Measurements from ENCODE around the gene SKAP2. TPM values are rescaled to one million over a fixed set of nuclear protein-coding genes. Genes with fewer than 3 reads are reported as not detected.
A peak's percentile ranks its signal among the peaks of the same experiment; 100 is the strongest.

Gene SKAP2
- total RNA-seq, 1 donor from 2014 or later = 50.8 TPM

GRCh38 chr7:26760501-26760900, 103.9 kb downstream of the SKAP2 start:
- H3K27me3 Mint-ChIP-seq (ENCODE audit: low read depth) = no peaks in the 10 kb centered on the region
- H3K9me3 Mint-ChIP-seq = peaks cover 17% of the 10 kb centered on the region
- DNase-seq (ENCODE audit: low spot score in 2 of 2, unreplicated experiment in 2 of 2) = no peak
- TF ChIP-seq CTCF (IDR thresholded peaks at IDR 0.05; ENCODE audit: unreplicated experiment) = no peak
- peaks cover 9% of the 10 kb centered on the region for H3K4me1 Mint-ChIP-seq
- peak overlapping the region; percentile 1 for H3K27ac Mint-ChIP-seq
- no peak overlapping the region for H3K4me3 Mint-ChIP-seq
- peaks cover 18% of the 10 kb centered on the region for H3K36me3 Mint-ChIP-seq

GRCh38 chr7:26759108-26759507, 105.3 kb downstream of the SKAP2 start:
- Mint-ChIP-seq H3K36me3 (peaks cover 16% of the 10 kb centered on the region), H3K4me1 (peaks cover 10% of the 10 kb centered on the region), H3K27ac (no peak overlapping the region), H3K4me3 (no peak overlapping the region), H3K27me3 (ENCODE audit: low read depth) (no peaks in the 10 kb centered on the region), H3K9me3 (peaks cover 13% of the 10 kb centered on the region)
- TF ChIP-seq CTCF (IDR thresholded peaks at IDR 0.05; ENCODE audit: unreplicated experiment) = no peak
- no peak for DNase-seq (ENCODE audit: low spot score in 2 of 2, unreplicated experiment in 2 of 2)

DNA sequence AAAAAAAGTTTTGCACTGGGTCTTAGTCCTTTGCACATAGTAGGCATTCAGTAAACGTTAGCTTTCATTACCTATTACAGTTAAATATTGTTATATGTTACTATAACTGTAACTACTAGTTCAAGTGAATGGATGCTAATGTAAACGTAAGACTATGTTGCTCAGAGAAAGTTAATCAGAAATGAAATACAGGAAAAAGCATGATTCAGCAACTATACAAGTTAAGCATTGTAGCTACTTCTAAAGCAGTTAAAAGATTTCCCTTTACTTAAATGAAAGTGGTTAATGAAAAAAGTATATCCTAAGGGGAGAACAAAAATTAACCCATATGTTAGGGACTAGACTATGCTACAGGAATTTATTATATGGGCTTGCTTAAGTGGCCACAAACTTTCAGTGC, 121.2 kb downstream of the SKAP2 start:
- no peak for TF ChIP-seq CTCF (IDR thresholded peaks at IDR 0.05; ENCODE audit: unreplicated experiment)
- Mint-ChIP-seq H3K4me3 (no peak overlapping the region), H3K36me3 (peaks cover 7% of the 10 kb centered on the region), H3K9me3 (no peaks in the 10 kb centered on the region), H3K4me1 (peaks cover 12% of the 10 kb centered on the region), H3K27me3 (ENCODE audit: low read depth) (no peaks in the 10 kb centered on the region), H3K27ac (no peak overlapping the region)
- no peak for DNase-seq (ENCODE audit: low spot score in 2 of 2, unreplicated experiment in 2 of 2)

GRCh38 chr7:26735976-26736600, 128.3 kb downstream of the SKAP2 start:
- no peak for DNase-seq (ENCODE audit: low spot score in 2 of 2, unreplicated experiment in 2 of 2)
- Mint-ChIP-seq H3K4me1 (peaks cover 9% of the 10 kb centered on the region), H3K9me3 (no peaks in the 10 kb centered on the region), H3K4me3 (no peak overlapping the region), H3K27me3 (ENCODE audit: low read depth) (no peaks in the 10 kb centered on the region), H3K27ac (no peak overlapping the region), H3K36me3 (peaks cover 37% of the 10 kb centered on the region)
- no peak for TF ChIP-seq CTCF (IDR thresholded peaks at IDR 0.05; ENCODE audit: unreplicated experiment)

DNA sequence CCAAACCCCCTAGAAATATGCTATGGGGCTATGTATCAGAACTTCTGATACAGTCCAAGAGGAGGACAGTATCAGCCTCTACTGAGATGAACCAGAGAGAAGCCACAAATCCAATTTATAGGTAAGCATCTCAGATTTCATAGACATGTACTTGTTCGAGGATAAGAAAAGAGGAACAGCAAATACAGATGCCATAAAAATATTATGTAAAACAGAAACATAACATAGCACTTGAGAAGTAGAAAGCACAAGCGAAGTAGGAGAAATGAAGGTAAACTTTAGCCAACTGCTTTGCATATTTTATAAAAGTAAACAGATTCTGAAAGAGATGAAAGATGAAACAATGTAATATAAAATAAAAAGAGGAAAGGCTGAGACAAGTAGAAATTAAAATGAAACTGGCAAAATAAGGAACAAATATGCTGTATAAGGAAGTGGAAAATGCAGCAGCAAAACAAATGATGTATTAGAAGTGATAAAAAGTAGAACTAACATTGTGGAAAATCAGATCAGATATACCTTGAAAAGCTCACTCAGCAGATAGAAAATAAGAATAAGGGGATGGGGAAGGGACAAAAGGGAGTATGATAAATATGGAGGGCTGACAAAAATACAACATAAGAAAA, 135.1 kb downstream of the SKAP2 start:
- peaks cover 3% of the 10 kb centered on the region for H3K4me1 Mint-ChIP-seq
- no peak for DNase-seq (ENCODE audit: low spot score in 2 of 2, unreplicated experiment in 2 of 2)
- peaks cover 23% of the 10 kb centered on the region for H3K36me3 Mint-ChIP-seq
- peaks cover 3% of the 10 kb centered on the region for H3K9me3 Mint-ChIP-seq
- no peak for TF ChIP-seq CTCF (IDR thresholded peaks at IDR 0.05; ENCODE audit: unreplicated experiment)
- no peak overlapping the region for H3K4me3 Mint-ChIP-seq
- no peak overlapping the region for H3K27ac Mint-ChIP-seq
- H3K27me3 Mint-ChIP-seq (ENCODE audit: low read depth) = no peaks in the 10 kb centered on the region

Measured in mesothelial cell of epicardium (in vitro differentiated cells).